Upper lobe of right lung (tissue), 1 donor: ENCODE data around the gene VIPAS39. TPM values are rescaled to one million over a fixed set of nuclear protein-coding genes. Genes with fewer than 3 reads are reported as not detected.

ENCODE experiments used
- ATAC-seq: fragments of 200-7000 bp; cut with Tn5 transposase; one replicate; pipeline ENCODE4 v1.9.1; 2020; ENCODE audit warnings: mild to moderate bottlenecking, moderate library complexity
- DNase-seq: peaks from one replicate; pipeline ENCODE4 v3.0.0-alpha.2; 2020
- H3K27ac ChIP-seq: fragments of 200-600 bp; one replicate; pipeline ENCODE4 v1.8.0; 2022
- H3K27me3 ChIP-seq: fragments of 200-600 bp; one replicate; pipeline ENCODE4 v1.8.0; 2022; ENCODE audit warnings: mild to moderate bottlenecking
- H3K36me3 ChIP-seq: fragments of 200-600 bp; one replicate; pipeline ENCODE4 v1.8.0; 2022
- H3K4me1 ChIP-seq: fragments of 200-600 bp; one replicate; pipeline ENCODE4 v1.8.0; 2022
- H3K4me3 ChIP-seq: fragments of 200-600 bp; one replicate; pipeline ENCODE4 v1.8.0; 2022; ENCODE audit warnings: mild to moderate bottlenecking
- H3K9me3 ChIP-seq: fragments of 200-600 bp; one replicate; pipeline ENCODE4 v1.8.0; 2022
- CTCF ChIP-seq: fragments of 200-600 bp; IDR thresholded peaks from one replicate; pipeline ENCODE4 v1.8.0; 2022; ENCODE audit warnings: antibody characterized with exemption
- intact Hi-C: fragments of 100-400 bp; cut with DNase I; formaldehyde crosslinking; loops from one replicate; pipeline ENCODE4 v1.11.0; 2022
- total RNA-seq: library from RNA; stranded (reverse); fragmentation: NEBNext Ultra II Directional; extraction: Animal tissue kit (Norgen Biotek cat#: 25700); gene quantifications from one replicate; pipeline ENCODE4 v1.2.1, GENCODE V29; 2021
- donor health status: DM: no; HTN: yes; CAD: no; lungs with severe emphysema.

The VIPAS39 gene
- total RNA-seq, 1 donor from 2014 or later = 14.5 TPM

GRCh38 chr14:77469539-77469938 lies 12.1 kb upstream of the VIPAS39 start:
- Histone ChIP-seq H3K4me3 (no peak overlapping the region), H3K27me3 (no peaks in the 10 kb centered on the region), H3K27ac (no peak overlapping the region), H3K9me3 (no peaks in the 10 kb centered on the region), H3K4me1 (no peaks in the 10 kb centered on the region), H3K36me3 (peaks cover 56% of the 10 kb centered on the region)
- no peak for TF ChIP-seq CTCF
- ATAC-seq (no peak), DNase-seq (no peak)
- intact Hi-C loops = no loop called here

DNA sequence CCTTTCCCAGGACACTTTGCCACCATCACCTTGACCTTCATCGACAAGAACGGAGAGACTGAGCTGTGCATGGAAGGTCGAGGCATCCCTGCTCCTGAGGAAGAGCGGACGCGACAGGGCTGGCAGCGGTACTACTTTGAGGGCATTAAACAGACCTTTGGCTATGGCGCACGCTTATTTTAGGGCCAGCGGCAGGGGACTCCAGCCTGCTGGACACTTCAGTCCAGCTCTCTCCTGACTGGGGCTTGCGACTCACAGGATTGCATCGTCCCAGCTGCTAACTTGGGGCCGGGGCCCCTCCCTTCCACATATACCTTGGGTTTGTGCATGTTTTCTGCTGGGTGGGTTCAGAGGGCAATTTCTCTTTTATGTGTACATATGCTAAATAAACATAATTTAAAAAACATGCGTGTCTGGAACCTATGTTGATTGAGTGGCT lies 11.7 kb upstream of the VIPAS39 start:
- ATAC-seq (no peak), DNase-seq (peak; percentile 40)
- TF ChIP-seq CTCF = no peak
- no peaks in the 10 kb centered on the region for H3K9me3 ChIP-seq
- no peak overlapping the region for H3K27ac ChIP-seq
- H3K4me1 ChIP-seq = no peaks in the 10 kb centered on the region
- no peak overlapping the region for H3K4me3 ChIP-seq
- H3K27me3 ChIP-seq = no peaks in the 10 kb centered on the region
- intact Hi-C loops = no loop called here
- H3K36me3 ChIP-seq = peaks cover 61% of the 10 kb centered on the region

GRCh38 chr14:77467801-77468200 lies 10.4 kb upstream of the VIPAS39 start:
- no peak for TF ChIP-seq CTCF
- H3K27ac ChIP-seq = no peak overlapping the region
- H3K4me3 ChIP-seq = no peak overlapping the region
- DNase-seq (no peak), ATAC-seq (no peak)
- H3K27me3 ChIP-seq = no peaks in the 10 kb centered on the region
- H3K36me3 ChIP-seq = peaks cover 74% of the 10 kb centered on the region
- intact Hi-C loops = no loop called here
- H3K4me1 ChIP-seq = no peaks in the 10 kb centered on the region
- no peaks in the 10 kb centered on the region for H3K9me3 ChIP-seq

GRCh38 chr14:77459072-77459723 lies 1.8 kb upstream of the VIPAS39 start:
- H3K36me3 ChIP-seq = peaks cover 48% of the 10 kb centered on the region
- DNase-seq (no peak), ATAC-seq (no peak)
- TF ChIP-seq CTCF = peak; percentile 53
- peaks cover 23% of the 10 kb centered on the region for H3K4me1 ChIP-seq
- intact Hi-C loops = no loop called here
- no peaks in the 10 kb centered on the region for H3K9me3 ChIP-seq
- H3K4me3 ChIP-seq = peak overlapping the region; percentile 92
- H3K27me3 ChIP-seq = no peaks in the 10 kb centered on the region
- no peak overlapping the region for H3K27ac ChIP-seq

DNA sequence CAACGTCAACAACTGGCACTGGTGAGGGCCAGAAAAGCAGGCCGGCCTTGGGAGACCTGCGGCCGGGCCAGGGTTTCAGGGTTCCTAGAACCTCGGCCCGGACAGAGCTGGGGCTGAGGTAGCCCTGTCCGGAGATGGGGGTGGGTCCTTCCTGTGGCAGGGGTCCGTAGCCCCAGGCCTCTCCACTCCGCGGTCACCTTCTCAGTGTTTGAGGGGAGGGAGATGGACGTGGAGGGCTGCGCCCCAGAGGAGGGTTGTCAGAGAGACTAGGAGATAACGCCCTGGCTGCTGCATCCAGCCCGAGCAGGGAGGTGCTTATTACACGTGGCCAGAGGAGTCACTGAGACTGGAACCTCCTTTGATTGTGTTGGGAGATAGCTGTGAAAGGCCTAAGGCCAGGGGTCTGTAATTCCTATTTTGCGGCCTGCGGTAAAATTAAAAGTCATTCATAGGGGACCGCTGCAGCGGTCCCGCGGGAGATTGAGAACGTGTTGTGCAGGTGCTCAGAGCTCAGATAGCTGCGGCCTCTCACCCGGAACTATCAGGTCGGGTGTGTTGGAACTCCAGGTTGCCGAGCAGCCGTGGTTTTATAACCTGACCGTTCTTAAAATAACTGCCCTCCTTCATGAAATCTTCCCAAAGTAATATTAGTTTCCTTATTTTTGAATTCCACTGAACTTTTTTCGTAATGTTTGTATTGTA lies 999 bp upstream of the VIPAS39 start:
- peak overlapping the region; percentile 92 for H3K4me3 ChIP-seq
- H3K27me3 ChIP-seq = no peaks in the 10 kb centered on the region
- peak overlapping the region; percentile 89 for H3K27ac ChIP-seq
- no peak for DNase-seq
- peaks cover 43% of the 10 kb centered on the region for H3K36me3 ChIP-seq
- H3K9me3 ChIP-seq = no peaks in the 10 kb centered on the region
- peak; percentile 5 for ATAC-seq
- H3K4me1 ChIP-seq = peaks cover 23% of the 10 kb centered on the region
- no peak for TF ChIP-seq CTCF
- intact Hi-C loops = no loop called here
